Measurements from ENCODE around the gene WDR5.

Gene WDR5

DNA sequence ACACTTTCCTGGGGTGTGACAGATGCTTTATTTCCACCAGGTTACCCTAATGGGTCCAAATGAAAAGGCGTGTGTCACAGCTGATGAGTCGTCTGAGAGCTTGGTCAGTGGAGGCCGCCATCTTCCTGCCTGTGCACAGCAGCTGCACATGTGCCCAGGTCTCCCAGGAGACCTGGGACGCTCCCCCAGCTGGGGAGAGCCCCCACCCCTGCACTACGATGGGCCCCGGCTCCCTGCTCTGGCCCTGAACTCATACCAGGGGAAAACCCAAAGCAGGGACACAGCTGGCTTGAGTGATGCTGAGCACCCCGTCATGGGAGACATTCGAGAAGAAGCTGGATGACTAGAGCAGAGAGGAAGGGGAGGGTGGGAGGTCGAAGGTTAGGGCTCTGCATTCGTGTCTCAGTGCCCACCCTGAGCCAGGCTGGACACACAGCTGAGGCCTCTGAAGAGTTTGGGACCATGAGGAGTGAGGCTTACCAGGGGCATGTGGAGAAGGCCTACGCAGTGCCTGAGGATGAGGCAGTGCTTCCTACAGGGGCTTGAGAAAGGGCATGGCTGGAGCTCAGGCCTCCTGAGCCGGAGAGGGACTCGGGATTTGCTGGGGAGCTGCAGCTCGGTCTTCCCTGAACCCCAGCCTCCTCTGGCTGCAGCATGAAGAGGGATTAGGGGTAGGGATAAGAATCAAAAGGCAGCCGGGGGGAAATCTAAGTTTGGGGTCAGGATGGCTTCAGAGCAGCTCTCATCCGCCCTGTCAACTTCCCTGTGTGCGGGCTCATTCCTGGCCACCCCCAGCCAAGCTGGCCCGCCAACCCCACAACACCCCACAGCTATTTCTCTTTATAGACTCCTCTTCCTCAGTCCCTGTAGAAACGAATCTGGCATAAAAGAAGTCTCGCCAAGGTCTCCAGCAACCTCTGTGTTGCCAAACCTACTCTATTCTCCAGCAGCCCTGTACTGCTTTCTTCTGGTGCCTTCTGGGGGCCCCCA, 70.7 kb downstream of the WDR5 start:
- DNase-seq (ENCODE audit: low read depth, low spot score), result no peak

GRCh38 chr9:134208310-134208841, 72.5 kb downstream of the WDR5 start:
- no peak for DNase-seq (ENCODE audit: low read depth, low spot score)

DNA sequence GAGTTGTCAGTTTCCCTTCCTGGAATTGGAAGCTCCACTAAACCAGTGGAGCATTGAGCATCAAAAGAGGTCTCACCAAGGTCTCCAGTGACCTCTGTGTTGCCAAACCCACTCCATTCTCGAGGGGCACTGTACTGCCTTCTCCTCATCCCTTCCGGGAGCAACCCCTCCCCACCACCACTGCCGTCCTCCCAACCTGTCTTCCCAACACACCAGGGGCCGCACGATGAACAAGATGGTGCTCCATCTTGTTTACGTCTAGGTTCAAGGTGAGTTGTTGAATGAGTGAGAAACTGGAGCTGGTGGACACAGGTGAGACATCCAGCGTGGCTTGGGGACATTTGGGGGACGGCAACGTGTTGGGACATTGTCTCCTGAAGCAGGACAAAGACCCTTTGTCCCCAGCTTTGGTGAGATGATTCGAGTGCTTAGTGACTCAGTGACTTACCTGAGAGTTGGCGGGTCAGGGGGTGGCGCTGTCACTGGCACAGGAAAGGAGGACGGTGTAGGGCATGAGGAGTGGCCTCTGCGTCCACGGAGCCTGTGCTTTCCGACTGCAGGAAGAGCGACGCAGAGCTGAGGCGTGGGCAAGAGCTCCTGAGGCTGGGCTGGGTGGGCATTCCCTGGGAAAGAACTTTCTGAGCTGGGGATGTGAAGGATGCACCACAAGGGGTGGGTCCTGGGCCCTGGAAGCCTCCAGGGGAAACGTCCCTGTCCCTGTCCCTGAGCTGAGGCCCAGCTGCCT, 73.3 kb downstream of the WDR5 start:
- no peak for DNase-seq (ENCODE audit: low read depth, low spot score)

All from ELF-1 (cell line).